Endodermal cell (in vitro differentiated cells): Measurements from ENCODE around the gene CDCA3. TPM values are rescaled to one million over a fixed set of nuclear protein-coding genes. Genes with fewer than 3 reads are reported as not detected.

ENCODE experiments used
- DNase-seq: peaks from one replicate; pipeline ENCODE4 v3.0.0-alpha.2; 2017
- H3K27ac ChIP-seq: 2 replicates; pipeline ENCODE4 v1.5.1; 2013; ENCODE audit warnings: mild to moderate bottlenecking, low read depth, low read length, moderate library complexity
- H3K27me3 ChIP-seq: 2 replicates; pipeline ENCODE4 v1.6.1; 2013; ENCODE audit warnings: mild to moderate bottlenecking, low read length, moderate library complexity; ENCODE audit not compliant: insufficient read depth, control insufficient read depth, poor library complexity, severe bottlenecking
- H3K36me3 ChIP-seq: 2 replicates; pipeline ENCODE4 v1.7.0; 2013; ENCODE audit warnings: mild to moderate bottlenecking, low read length, moderate library complexity; ENCODE audit not compliant: control insufficient read depth, insufficient read depth
- H3K4me1 ChIP-seq: one replicate; pipeline ENCODE4 v1.7.0; 2013; ENCODE audit warnings: low read length; ENCODE audit not compliant: control insufficient read depth, insufficient read depth
- H3K4me3 ChIP-seq: 2 replicates; pipeline ENCODE4 v1.5.1; 2013; ENCODE audit warnings: mild to moderate bottlenecking, low read length, moderate library complexity
- H3K9ac ChIP-seq: 2 replicates; pipeline ENCODE4 v1.6.1; 2013; ENCODE audit warnings: mild to moderate bottlenecking, low read length, moderate library complexity; ENCODE audit not compliant: poor library complexity, severe bottlenecking; ENCODE audit errors: extremely low read depth
- H3K9me3 ChIP-seq: 2 replicates; pipeline ENCODE4 v1.6.1; 2013; ENCODE audit warnings: mild to moderate bottlenecking, low read length, moderate library complexity; ENCODE audit not compliant: control insufficient read depth
- H3K27ac Mint-ChIP-seq: 2 replicates; pipeline ENCODE4 v1.8.0; 2020; ENCODE audit warnings: mixed read lengths
- H3K27me3 Mint-ChIP-seq: 2 replicates; pipeline ENCODE4 v1.8.0; 2021; ENCODE audit warnings: mild to moderate bottlenecking, mixed read lengths; ENCODE audit not compliant: insufficient read depth
- H3K36me3 Mint-ChIP-seq: 2 replicates; pipeline ENCODE4 v1.8.0; 2020; ENCODE audit warnings: low read depth, mixed read lengths
- H3K4me1 Mint-ChIP-seq: 2 replicates; pipeline ENCODE4 v1.8.0; 2020; ENCODE audit warnings: mixed read lengths
- H3K4me3 Mint-ChIP-seq: 2 replicates; pipeline ENCODE4 v1.8.0; 2020; ENCODE audit warnings: mild to moderate bottlenecking, moderate library complexity, mixed read lengths
- H3K9me3 Mint-ChIP-seq: 2 replicates; pipeline ENCODE4 v1.8.0; 2020; ENCODE audit warnings: mild to moderate bottlenecking, mixed read lengths
- CTCF ChIP-seq: fragments of 200-600 bp; sonication (generic); conservative IDR thresholded peaks from 2 replicates; pipeline ENCODE4 v1.5.0; 2021; ENCODE audit warnings: antibody characterized with exemption, mild to moderate bottlenecking
- WGBS, 2 experiments: methylation state at CpG; one replicate each; pipeline versions ENCODE4 v1.1.5 to v1.1.7; 2013; ENCODE audit warnings: missing lambda C conversion rate in 2 of 2, mixed read lengths in 1 of 2; ENCODE audit not compliant: insufficient coverage in 1 of 2, insufficient read length in 1 of 2; 5-methylcytosine and 5-hydroxymethylcytosine counted together
- total RNA-seq, 2 donors: library from RNA; stranded (reverse); fragmentation: NEBNext Ultra II Directional in 1 of 2; extraction: Animal tissue kit (Norgen Biotek cat#: 25700) in 1 of 2; gene quantifications; 2 replicates in 1 of 2; 3 replicates in 1 of 2; pipeline ENCODE4 v1.2.1, GENCODE V29; 2021

CDCA3 gene
- total RNA-seq, 2 donors from 2014 or later: 53.1 to 63.9 TPM

GRCh38 chr12:6832125-6832524 is 19.0 kb downstream of the CDCA3 start:
- Mint-ChIP-seq H3K36me3 (peaks cover 52% of the 10 kb centered on the region), H3K9me3 (no peaks in the 10 kb centered on the region)
- 91 to 97% methylated on average over 4 of the region's 4 CpGs for WGBS, 2 experiments

GRCh38 chr12:6831450-6831995 is 19.6 kb downstream of the CDCA3 start:
- H3K9ac ChIP-seq: no peak overlapping the region
- no peak for TF ChIP-seq CTCF

More at GRCh38 chr12:6832125-6832524, 19.0 kb downstream of the CDCA3 start:
- H3K27ac Mint-ChIP-seq: no peak overlapping the region
- DNase-seq: no peak
- Histone ChIP-seq H3K36me3 (peaks cover 45% of the 10 kb centered on the region), H3K27ac (no peak overlapping the region), H3K9me3 (no peaks in the 10 kb centered on the region), H3K4me1 (peaks cover 2% of the 10 kb centered on the region), H3K27me3 (no peaks in the 10 kb centered on the region), H3K9ac (no peak overlapping the region), H3K4me3 (no peak overlapping the region)
- no peak for TF ChIP-seq CTCF
- no peak overlapping the region for H3K4me3 Mint-ChIP-seq
- H3K27me3 Mint-ChIP-seq: peaks cover 7% of the 10 kb centered on the region
- peaks cover 13% of the 10 kb centered on the region for H3K4me1 Mint-ChIP-seq

GRCh38 chr12:6830999-6831398 is 20.1 kb downstream of the CDCA3 start:
- H3K9me3 ChIP-seq: no peaks in the 10 kb centered on the region
- Mint-ChIP-seq H3K27ac (no peak overlapping the region), H3K36me3 (peaks cover 41% of the 10 kb centered on the region), H3K9me3 (no peaks in the 10 kb centered on the region), H3K27me3 (peaks cover 18% of the 10 kb centered on the region), H3K4me3 (peak overlapping the region; percentile 99), H3K4me1 (peaks cover 13% of the 10 kb centered on the region)
- no peak overlapping the region for H3K4me3 ChIP-seq
- no peak for TF ChIP-seq CTCF
- H3K4me1 ChIP-seq: peaks cover 2% of the 10 kb centered on the region
- no peak overlapping the region for H3K27ac ChIP-seq
- no peak for DNase-seq
- H3K27me3 ChIP-seq: no peaks in the 10 kb centered on the region
- no peak overlapping the region for H3K9ac ChIP-seq
- 91 to 97% methylated on average over 5 to 6 of the region's 6 CpGs for WGBS, 2 experiments
- peaks cover 35% of the 10 kb centered on the region for H3K36me3 ChIP-seq

More at GRCh38 chr12:6831450-6831995, 19.6 kb downstream of the CDCA3 start:
- Mint-ChIP-seq H3K27ac (no peak overlapping the region), H3K9me3 (no peaks in the 10 kb centered on the region), H3K4me1 (peaks cover 13% of the 10 kb centered on the region), H3K27me3 (peaks cover 13% of the 10 kb centered on the region), H3K4me3 (no peak overlapping the region), H3K36me3 (peaks cover 46% of the 10 kb centered on the region)
- 88 to 95% methylated on average over 7 to 12 of the region's 12 CpGs for WGBS, 2 experiments
- no peak overlapping the region for H3K27ac ChIP-seq
- H3K36me3 ChIP-seq: peaks cover 40% of the 10 kb centered on the region
- H3K4me3 ChIP-seq: no peak overlapping the region
- no peaks in the 10 kb centered on the region for H3K27me3 ChIP-seq
- no peaks in the 10 kb centered on the region for H3K9me3 ChIP-seq
- no peak for DNase-seq
- peaks cover 2% of the 10 kb centered on the region for H3K4me1 ChIP-seq
